GM12878 (cell line): Measurements from ENCODE around the gene ANKRD6. TPM values are rescaled to one million over a fixed set of nuclear protein-coding genes. Genes with fewer than 3 reads are reported as not detected.

ENCODE experiments used
- PKNOX1 ChIP-seq: fragments of 450-650 bp; IDR thresholded peaks from 2 replicates; pipeline ENCODE4 v1.6.1; 2016; ENCODE audit warnings: mild to moderate bottlenecking
- POU2F2 ChIP-seq: IDR thresholded peaks from 3 replicates; pipeline ENCODE4 v1.6.1; 2011; ENCODE audit warnings: low read depth, mild to moderate bottlenecking, low read length, borderline replicate concordance
- SMARCA5 ChIP-seq: fragments of 450-650 bp; IDR thresholded peaks from 2 replicates; pipeline ENCODE4 v1.6.1; 2017; ENCODE audit warnings: mild to moderate bottlenecking
- SPI1 ChIP-seq: IDR thresholded peaks from 2 replicates; pipeline ENCODE4 v1.6.1; 2011; ENCODE audit warnings: low read depth, mild to moderate bottlenecking, low read length, moderate library complexity, borderline replicate concordance; ENCODE audit not compliant: insufficient read depth
- TBL1XR1 ChIP-seq: IDR thresholded peaks from 2 replicates; pipeline ENCODE4 v1.6.1; 2012; ENCODE audit warnings: low read depth, low read length, improper control_type of control experiment
- TCF12 ChIP-seq: IDR thresholded peaks from 2 replicates; pipeline ENCODE4 v1.6.1; 2011; ENCODE audit warnings: low read depth, mild to moderate bottlenecking, low read length
- polyA plus RNA-seq, 11 experiments: library from polyadenylated mRNA; depleted of rRNA in 4 of 11; unstranded in 6 of 11; stranded (reverse) in 5 of 11; fragments of >200 nt; fragmentation: Nextera tagmentation in 4 of 11; fragmentation: Illumina TruSeq in 1 of 11; extraction: Ambion mirVana in 4 of 11; extraction: Trizol in 1 of 11; gene quantifications; 1 replicate in 1 of 11; 2 replicates in 10 of 11; pipeline versions ENCODE4 v1.2.1 to v1.2.3, GENCODE V29; 2011 to 2016; ENCODE audit warnings: inconsistent platforms in 2 of 11, missing spikeins in 2 of 11, low read depth in 1 of 11
- total RNA-seq, 4 experiments: library from RNA; depleted of rRNA in 3 of 4; stranded (reverse); fragments of >200 nt in 3 of 4; fragmentation: Illumina TruSeq in 1 of 4; extraction: Trizol in 1 of 4; gene quantifications; 2 replicates each; pipeline versions ENCODE4 v1.2.1 to v1.2.3, GENCODE V29; 2013 to 2021
- TF ChIP-seq, protein P1 (sequence below): IDR thresholded peaks from 2 replicates; pipeline ENCODE4 v1.6.1; 2012; ENCODE audit warnings: improper control_type of control experiment, low read depth, low read length; ENCODE audit not compliant: insufficient replicate concordance

Gene ANKRD6
- total and polyA plus RNA-seq, 10 of the 15 experiments (the other 5 are each of a cell fraction or from before 2014, with no cell fraction given): 0.03 to 0.90 (median 0.38) TPM

- TF ChIP-seq, protein P1, sequence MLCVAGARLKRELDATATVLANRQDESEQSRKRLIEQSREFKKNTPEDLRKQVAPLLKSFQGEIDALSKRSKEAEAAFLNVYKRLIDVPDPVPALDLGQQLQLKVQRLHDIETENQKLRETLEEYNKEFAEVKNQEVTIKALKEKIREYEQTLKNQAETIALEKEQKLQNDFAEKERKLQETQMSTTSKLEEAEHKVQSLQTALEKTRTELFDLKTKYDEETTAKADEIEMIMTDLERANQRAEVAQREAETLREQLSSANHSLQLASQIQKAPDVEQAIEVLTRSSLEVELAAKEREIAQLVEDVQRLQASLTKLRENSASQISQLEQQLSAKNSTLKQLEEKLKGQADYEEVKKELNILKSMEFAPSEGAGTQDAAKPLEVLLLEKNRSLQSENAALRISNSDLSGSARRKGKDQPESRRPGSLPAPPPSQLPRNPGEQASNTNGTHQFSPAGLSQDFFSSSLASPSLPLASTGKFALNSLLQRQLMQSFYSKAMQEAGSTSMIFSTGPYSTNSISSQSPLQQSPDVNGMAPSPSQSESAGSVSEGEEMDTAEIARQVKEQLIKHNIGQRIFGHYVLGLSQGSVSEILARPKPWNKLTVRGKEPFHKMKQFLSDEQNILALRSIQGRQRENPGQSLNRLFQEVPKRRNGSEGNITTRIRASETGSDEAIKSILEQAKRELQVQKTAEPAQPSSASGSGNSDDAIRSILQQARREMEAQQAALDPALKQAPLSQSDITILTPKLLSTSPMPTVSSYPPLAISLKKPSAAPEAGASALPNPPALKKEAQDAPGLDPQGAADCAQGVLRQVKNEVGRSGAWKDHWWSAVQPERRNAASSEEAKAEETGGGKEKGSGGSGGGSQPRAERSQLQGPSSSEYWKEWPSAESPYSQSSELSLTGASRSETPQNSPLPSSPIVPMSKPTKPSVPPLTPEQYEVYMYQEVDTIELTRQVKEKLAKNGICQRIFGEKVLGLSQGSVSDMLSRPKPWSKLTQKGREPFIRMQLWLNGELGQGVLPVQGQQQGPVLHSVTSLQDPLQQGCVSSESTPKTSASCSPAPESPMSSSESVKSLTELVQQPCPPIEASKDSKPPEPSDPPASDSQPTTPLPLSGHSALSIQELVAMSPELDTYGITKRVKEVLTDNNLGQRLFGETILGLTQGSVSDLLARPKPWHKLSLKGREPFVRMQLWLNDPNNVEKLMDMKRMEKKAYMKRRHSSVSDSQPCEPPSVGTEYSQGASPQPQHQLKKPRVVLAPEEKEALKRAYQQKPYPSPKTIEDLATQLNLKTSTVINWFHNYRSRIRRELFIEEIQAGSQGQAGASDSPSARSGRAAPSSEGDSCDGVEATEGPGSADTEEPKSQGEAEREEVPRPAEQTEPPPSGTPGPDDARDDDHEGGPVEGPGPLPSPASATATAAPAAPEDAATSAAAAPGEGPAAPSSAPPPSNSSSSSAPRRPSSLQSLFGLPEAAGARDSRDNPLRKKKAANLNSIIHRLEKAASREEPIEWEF: no peak
- no peak for TF ChIP-seq TBL1XR1
- TF ChIP-seq SMARCA5: no peak
- no peak for TF ChIP-seq POU2F2
- TF ChIP-seq PKNOX1: no peak
- TF ChIP-seq TCF12: no peak
- TF ChIP-seq SPI1: no peak
Measured at GRCh38 chr6:89605861-89606260, 172.9 kb downstream of the ANKRD6 start (continued).
